ENCODE data around the gene OR2S2.
"Not testable (repeated sequence)": the region's sequence is repeated elsewhere in the genome, so short reads cannot be mapped to it uniquely, and the experiment has no call there.

The OR2S2 gene

GRCh38 chr9:35933550-35934067 is 24.3 kb downstream of the OR2S2 start:
- no peak for DNase-seq (ENCODE audit: low spot score)

- DNase-seq (ENCODE audit: low spot score) = no peak
Observed at GRCh38 chr9:35932735-35933134, 25.2 kb downstream of the OR2S2 start.

- no peak for DNase-seq (ENCODE audit: low spot score)
Observed at GRCh38 chr9:35930989-35931388, 27.0 kb downstream of the OR2S2 start.

GRCh38 chr9:35930521-35930920 is 27.4 kb downstream of the OR2S2 start:
- no peak for DNase-seq (ENCODE audit: low spot score)

- DNase-seq (ENCODE audit: low spot score) = no peak
Observed at GRCh38 chr9:35929453-35929718, 28.6 kb downstream of the OR2S2 start.

GRCh38 chr9:35928591-35929452 is 29.1 kb downstream of the OR2S2 start:
- DNase-seq (ENCODE audit: low spot score) = no peak

GRCh38 chr9:35923927-35924763 is 33.8 kb downstream of the OR2S2 start:
- DNase-seq (ENCODE audit: low spot score) = peak; percentile 70

- no peak for DNase-seq (ENCODE audit: low spot score)
Observed at GRCh38 chr9:35923598-35923926, 34.4 kb downstream of the OR2S2 start.

- no peak for DNase-seq (ENCODE audit: low spot score)
Observed at GRCh38 chr9:35920051-35920620, 37.8 kb downstream of the OR2S2 start.

GRCh38 chr9:35919212-35920008 is 38.5 kb downstream of the OR2S2 start:
- no peak for DNase-seq (ENCODE audit: low spot score)

- DNase-seq (ENCODE audit: low spot score) = no peak
Observed at GRCh38 chr9:35918780-35919179, 39.2 kb downstream of the OR2S2 start.

- no peak for DNase-seq (ENCODE audit: low spot score)
Observed at GRCh38 chr9:35917261-35917660, 40.7 kb downstream of the OR2S2 start.

GRCh38 chr9:35915681-35916294 is 42.2 kb downstream of the OR2S2 start:
- DNase-seq (ENCODE audit: low spot score) = no peak

- no peak for DNase-seq (ENCODE audit: low spot score)
Observed at GRCh38 chr9:35914301-35914807, 43.6 kb downstream of the OR2S2 start.

- not testable (repeated sequence) for DNase-seq (ENCODE audit: low spot score)
Observed at GRCh38 chr9:35913429-35913828, 44.5 kb downstream of the OR2S2 start.

GRCh38 chr9:35912791-35913400 is 45.1 kb downstream of the OR2S2 start:
- no peak for DNase-seq (ENCODE audit: low spot score)

GRCh38 chr9:35911690-35912089 is 46.3 kb downstream of the OR2S2 start:
- DNase-seq (ENCODE audit: low spot score) = no peak

- DNase-seq (ENCODE audit: low spot score) = no peak
Observed at GRCh38 chr9:35910613-35911359, 47.2 kb downstream of the OR2S2 start.

GRCh38 chr9:35909687-35910612 is 48.0 kb downstream of the OR2S2 start:
- DNase-seq (ENCODE audit: low spot score) = no peak

Data from putamen (tissue), 1 donor.